Sigmoid colon (tissue), 3 donors: Measurements from ENCODE around the gene CDK14.

Experiments used
- POLR2A ChIP-seq, 2 donors: fragments of 450-650 bp; IDR thresholded peaks; one replicate each; pipeline ENCODE4 v1.6.1; 2016; ENCODE audit warnings: antibody characterized with exemption in 2 of 2, mild to moderate bottlenecking in 2 of 2, moderate library complexity in 2 of 2
- TF ChIP-seq, protein P1 (sequence below), 4 experiments: fragments of 450-650 bp in 3 of 4; fragments of 200-600 bp in 1 of 4; IDR thresholded peaks; one replicate each; pipeline ENCODE4 v1.5.1; 2016 to 2019; ENCODE audit warnings: antibody characterized with exemption in 4 of 4, mild to moderate bottlenecking in 3 of 4, moderate library complexity in 2 of 4

DNA sequence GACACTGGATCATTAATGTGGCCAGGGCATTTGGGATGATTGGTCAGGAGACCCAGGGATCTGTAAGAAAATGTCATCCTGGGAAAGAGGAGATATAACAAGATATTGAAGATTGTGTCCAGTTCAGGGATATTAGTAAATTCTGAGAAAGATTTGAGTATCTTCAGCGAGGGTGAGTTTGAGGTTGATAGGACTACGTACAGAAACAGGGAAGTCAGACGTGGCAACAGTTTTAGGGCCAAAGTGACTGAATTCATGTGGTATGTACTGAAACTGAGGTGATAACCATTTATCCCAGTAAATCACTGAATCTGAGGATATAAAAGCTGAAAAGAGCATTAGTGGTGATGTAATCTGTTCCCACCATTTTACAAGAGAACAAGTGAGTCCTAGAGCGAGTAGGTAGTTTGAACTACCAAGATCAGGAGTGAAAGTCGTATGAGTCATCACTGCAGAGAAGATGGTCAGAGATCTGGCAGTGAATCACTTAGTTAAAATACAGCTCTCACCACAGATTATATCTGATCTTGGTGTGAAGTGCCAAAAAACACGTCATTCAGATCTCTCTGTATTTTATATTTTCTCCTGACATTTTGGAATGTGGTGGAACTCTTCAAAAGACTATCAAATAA lies 220.5 kb downstream of the CDK14 start:
- TF ChIP-seq, protein P1, sequence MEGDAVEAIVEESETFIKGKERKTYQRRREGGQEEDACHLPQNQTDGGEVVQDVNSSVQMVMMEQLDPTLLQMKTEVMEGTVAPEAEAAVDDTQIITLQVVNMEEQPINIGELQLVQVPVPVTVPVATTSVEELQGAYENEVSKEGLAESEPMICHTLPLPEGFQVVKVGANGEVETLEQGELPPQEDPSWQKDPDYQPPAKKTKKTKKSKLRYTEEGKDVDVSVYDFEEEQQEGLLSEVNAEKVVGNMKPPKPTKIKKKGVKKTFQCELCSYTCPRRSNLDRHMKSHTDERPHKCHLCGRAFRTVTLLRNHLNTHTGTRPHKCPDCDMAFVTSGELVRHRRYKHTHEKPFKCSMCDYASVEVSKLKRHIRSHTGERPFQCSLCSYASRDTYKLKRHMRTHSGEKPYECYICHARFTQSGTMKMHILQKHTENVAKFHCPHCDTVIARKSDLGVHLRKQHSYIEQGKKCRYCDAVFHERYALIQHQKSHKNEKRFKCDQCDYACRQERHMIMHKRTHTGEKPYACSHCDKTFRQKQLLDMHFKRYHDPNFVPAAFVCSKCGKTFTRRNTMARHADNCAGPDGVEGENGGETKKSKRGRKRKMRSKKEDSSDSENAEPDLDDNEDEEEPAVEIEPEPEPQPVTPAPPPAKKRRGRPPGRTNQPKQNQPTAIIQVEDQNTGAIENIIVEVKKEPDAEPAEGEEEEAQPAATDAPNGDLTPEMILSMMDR (IDR thresholded peaks at IDR 0.05) = no peak
- TF ChIP-seq POLR2A (IDR thresholded peaks at IDR 0.05) = no peak
